ENCODE results near the gene XCL1.

DNA sequence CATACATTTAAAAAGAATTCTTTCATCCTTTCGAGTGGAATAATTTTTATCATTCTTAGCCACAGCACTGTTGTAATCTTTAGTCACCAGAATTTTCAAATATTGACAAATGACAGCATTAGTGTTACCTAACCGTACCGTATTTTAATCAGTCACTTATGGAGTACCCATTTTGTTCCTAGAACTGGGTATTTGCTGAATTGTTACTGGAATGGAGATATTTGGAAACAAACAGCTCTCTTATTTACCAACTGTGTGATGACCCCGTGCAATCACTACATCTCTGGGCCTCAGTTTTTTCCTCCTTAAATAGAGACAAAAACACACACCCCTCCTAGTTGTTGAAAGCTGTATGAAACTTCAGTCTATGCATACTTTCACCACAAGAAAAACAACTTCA is 24.7 kb upstream of the XCL1 start:
- TF ChIP-seq POLR2A (IDR thresholded peaks at IDR 0.05) (no peak), POLR2AphosphoS5 (IDR thresholded peaks at IDR 0.05; ENCODE audit: insufficient read depth in 1 of 2, low read depth in 1 of 2) (no peak)
- TF ChIP-seq, protein P1, sequence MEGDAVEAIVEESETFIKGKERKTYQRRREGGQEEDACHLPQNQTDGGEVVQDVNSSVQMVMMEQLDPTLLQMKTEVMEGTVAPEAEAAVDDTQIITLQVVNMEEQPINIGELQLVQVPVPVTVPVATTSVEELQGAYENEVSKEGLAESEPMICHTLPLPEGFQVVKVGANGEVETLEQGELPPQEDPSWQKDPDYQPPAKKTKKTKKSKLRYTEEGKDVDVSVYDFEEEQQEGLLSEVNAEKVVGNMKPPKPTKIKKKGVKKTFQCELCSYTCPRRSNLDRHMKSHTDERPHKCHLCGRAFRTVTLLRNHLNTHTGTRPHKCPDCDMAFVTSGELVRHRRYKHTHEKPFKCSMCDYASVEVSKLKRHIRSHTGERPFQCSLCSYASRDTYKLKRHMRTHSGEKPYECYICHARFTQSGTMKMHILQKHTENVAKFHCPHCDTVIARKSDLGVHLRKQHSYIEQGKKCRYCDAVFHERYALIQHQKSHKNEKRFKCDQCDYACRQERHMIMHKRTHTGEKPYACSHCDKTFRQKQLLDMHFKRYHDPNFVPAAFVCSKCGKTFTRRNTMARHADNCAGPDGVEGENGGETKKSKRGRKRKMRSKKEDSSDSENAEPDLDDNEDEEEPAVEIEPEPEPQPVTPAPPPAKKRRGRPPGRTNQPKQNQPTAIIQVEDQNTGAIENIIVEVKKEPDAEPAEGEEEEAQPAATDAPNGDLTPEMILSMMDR (IDR thresholded peaks at IDR 0.05), result no peak

Measured in vagina (tissue), 2 donors.